Measurements from ENCODE around the gene MEX3B. TPM values are rescaled to one million over a fixed set of nuclear protein-coding genes. Genes with fewer than 3 reads are reported as not detected.

MEX3B gene
- total RNA-seq, 1 donor from 2014 or later, result 18.7 TPM

DNA sequence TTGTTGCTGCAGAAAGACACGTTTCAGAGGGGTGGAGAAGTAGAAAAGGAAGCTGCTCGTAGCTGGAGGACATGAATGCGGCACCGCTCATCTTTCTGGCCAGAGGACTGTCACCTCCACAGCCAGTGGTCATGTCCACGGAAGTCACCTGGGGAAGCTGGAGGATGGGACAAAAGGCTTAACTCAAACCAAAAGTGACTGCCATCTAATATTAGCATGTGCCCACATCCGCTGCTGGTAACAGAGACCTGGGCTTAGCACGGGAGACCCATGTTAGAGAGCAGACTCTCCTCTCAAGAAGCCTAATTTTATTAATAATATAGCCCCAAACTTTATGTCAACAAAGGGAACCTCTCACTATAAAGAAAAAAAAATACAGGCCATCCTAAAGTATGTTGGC is 5.9 kb downstream of the MEX3B start:
- no peak overlapping the region for H3K4me3 ChIP-seq (ENCODE audit: insufficient read depth, low read depth, low read length)
- peaks cover 15% of the 10 kb centered on the region for H3K4me1 Mint-ChIP-seq (ENCODE audit: low read depth, unreplicated experiment)
- no peaks in the 10 kb centered on the region for H3K27me3 ChIP-seq (ENCODE audit: insufficient read depth, low read length)
- DNase-seq (ENCODE audit: low read depth) (no peak), FAIRE-seq (no peak)
- no peaks in the 10 kb centered on the region for H3K9me3 ChIP-seq (ENCODE audit: insufficient read depth, low read depth, low read length)
- no peak overlapping the region for H3K27ac Mint-ChIP-seq (ENCODE audit: unreplicated experiment)
- no peaks in the 10 kb centered on the region for H3K9me3 Mint-ChIP-seq (ENCODE audit: unreplicated experiment)
- no peak overlapping the region for H3K4me3 Mint-ChIP-seq (ENCODE audit: unreplicated experiment)
- H3K9ac ChIP-seq (ENCODE audit: low read length), result no peak overlapping the region
- no peak for TF ChIP-seq EZH2 (IDR thresholded peaks at IDR 0.05; ENCODE audit: insufficient read depth, low read length)
- TF ChIP-seq, protein P1, sequence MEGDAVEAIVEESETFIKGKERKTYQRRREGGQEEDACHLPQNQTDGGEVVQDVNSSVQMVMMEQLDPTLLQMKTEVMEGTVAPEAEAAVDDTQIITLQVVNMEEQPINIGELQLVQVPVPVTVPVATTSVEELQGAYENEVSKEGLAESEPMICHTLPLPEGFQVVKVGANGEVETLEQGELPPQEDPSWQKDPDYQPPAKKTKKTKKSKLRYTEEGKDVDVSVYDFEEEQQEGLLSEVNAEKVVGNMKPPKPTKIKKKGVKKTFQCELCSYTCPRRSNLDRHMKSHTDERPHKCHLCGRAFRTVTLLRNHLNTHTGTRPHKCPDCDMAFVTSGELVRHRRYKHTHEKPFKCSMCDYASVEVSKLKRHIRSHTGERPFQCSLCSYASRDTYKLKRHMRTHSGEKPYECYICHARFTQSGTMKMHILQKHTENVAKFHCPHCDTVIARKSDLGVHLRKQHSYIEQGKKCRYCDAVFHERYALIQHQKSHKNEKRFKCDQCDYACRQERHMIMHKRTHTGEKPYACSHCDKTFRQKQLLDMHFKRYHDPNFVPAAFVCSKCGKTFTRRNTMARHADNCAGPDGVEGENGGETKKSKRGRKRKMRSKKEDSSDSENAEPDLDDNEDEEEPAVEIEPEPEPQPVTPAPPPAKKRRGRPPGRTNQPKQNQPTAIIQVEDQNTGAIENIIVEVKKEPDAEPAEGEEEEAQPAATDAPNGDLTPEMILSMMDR (IDR thresholded peaks at IDR 0.05; ENCODE audit: insufficient read depth, low read depth, low read length), result no peak
- peaks cover 14% of the 10 kb centered on the region for H3K36me3 ChIP-seq (ENCODE audit: insufficient read depth, low read length)
- no peak overlapping the region for H2AFZ ChIP-seq (ENCODE audit: low read depth, low read length)
- no peak overlapping the region for H3K27ac ChIP-seq (ENCODE audit: low read depth, low read length)
- H3K79me2 ChIP-seq (ENCODE audit: insufficient read depth, low read length), result peaks cover 37% of the 10 kb centered on the region
- H3K36me3 Mint-ChIP-seq (ENCODE audit: low read depth, unreplicated experiment), result peaks cover 10% of the 10 kb centered on the region
- peaks cover 14% of the 10 kb centered on the region for H3K4me1 ChIP-seq (ENCODE audit: insufficient read depth, low read length)
- no peak overlapping the region for H3K4me2 ChIP-seq (ENCODE audit: low read length)
- H4K20me1 ChIP-seq (ENCODE audit: insufficient read depth, low read length), result peaks cover 51% of the 10 kb centered on the region
- H3K27me3 Mint-ChIP-seq (ENCODE audit: low read depth, unreplicated experiment), result peaks cover 9% of the 10 kb centered on the region

DNA sequence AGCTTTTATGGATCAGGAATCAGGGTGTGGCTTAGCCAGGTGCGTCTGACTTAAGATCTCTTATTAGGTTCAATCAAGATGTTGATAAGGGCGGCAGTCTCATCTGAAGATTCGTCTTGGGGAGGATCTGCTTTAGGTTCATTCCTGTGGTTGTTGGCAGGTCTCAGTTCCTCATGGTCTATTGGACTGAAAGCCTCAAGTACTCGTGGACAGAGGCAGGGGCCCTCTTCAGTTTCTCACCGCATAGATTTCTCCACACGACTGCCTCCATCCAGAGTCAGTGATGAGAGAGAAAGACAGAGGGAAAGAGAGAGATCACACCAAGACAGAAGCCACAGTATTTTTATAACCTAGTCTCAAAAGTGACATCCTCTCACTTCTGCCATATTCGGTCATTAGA is 9.4 kb downstream of the MEX3B start:
- Histone ChIP-seq H3K36me3 (ENCODE audit: insufficient read depth, low read length) (peaks cover 2% of the 10 kb centered on the region), H3K27me3 (ENCODE audit: insufficient read depth, low read length) (no peaks in the 10 kb centered on the region), H3K79me2 (ENCODE audit: insufficient read depth, low read length) (peaks cover 2% of the 10 kb centered on the region), H2AFZ (ENCODE audit: low read depth, low read length) (no peak overlapping the region), H3K9ac (ENCODE audit: low read length) (no peak overlapping the region), H3K27ac (ENCODE audit: low read depth, low read length) (no peak overlapping the region), H3K4me2 (ENCODE audit: low read length) (no peak overlapping the region), H3K4me1 (ENCODE audit: insufficient read depth, low read length) (no peaks in the 10 kb centered on the region), H3K4me3 (ENCODE audit: insufficient read depth, low read depth, low read length) (no peak overlapping the region), H4K20me1 (ENCODE audit: insufficient read depth, low read length) (peaks cover 21% of the 10 kb centered on the region), H3K9me3 (ENCODE audit: insufficient read depth, low read depth, low read length) (no peaks in the 10 kb centered on the region)
- no peak for DNase-seq (ENCODE audit: low read depth)
- H3K4me3 Mint-ChIP-seq (ENCODE audit: unreplicated experiment), result no peak overlapping the region
- TF ChIP-seq, protein P1 (IDR thresholded peaks at IDR 0.05; ENCODE audit: insufficient read depth, low read depth, low read length), result no peak
- no peak for TF ChIP-seq EZH2 (IDR thresholded peaks at IDR 0.05; ENCODE audit: insufficient read depth, low read length)
- peaks cover 15% of the 10 kb centered on the region for H3K27me3 Mint-ChIP-seq (ENCODE audit: low read depth, unreplicated experiment)
- peaks cover 2% of the 10 kb centered on the region for H3K36me3 Mint-ChIP-seq (ENCODE audit: low read depth, unreplicated experiment)
- FAIRE-seq, result no peak
- H3K27ac Mint-ChIP-seq (ENCODE audit: unreplicated experiment), result no peak overlapping the region
- H3K4me1 Mint-ChIP-seq (ENCODE audit: low read depth, unreplicated experiment), result peaks cover 8% of the 10 kb centered on the region
- peaks cover 3% of the 10 kb centered on the region for H3K9me3 Mint-ChIP-seq (ENCODE audit: unreplicated experiment)

GRCh38 chr15:82031871-82032270 is 13.9 kb downstream of the MEX3B start:
- H4K20me1 ChIP-seq (ENCODE audit: insufficient read depth, low read length), result no peaks in the 10 kb centered on the region
- DNase-seq (ENCODE audit: low read depth) (no peak), FAIRE-seq (no peak)
- peaks cover 3% of the 10 kb centered on the region for H3K9me3 Mint-ChIP-seq (ENCODE audit: unreplicated experiment)
- no peaks in the 10 kb centered on the region for H3K27me3 ChIP-seq (ENCODE audit: insufficient read depth, low read length)
- no peaks in the 10 kb centered on the region for H3K36me3 ChIP-seq (ENCODE audit: insufficient read depth, low read length)
- no peak overlapping the region for H3K9ac ChIP-seq (ENCODE audit: low read length)
- no peak overlapping the region for H3K27ac ChIP-seq (ENCODE audit: low read depth, low read length)
- no peak for TF ChIP-seq EZH2 (IDR thresholded peaks at IDR 0.05; ENCODE audit: insufficient read depth, low read length)
- TF ChIP-seq, protein P1 (IDR thresholded peaks at IDR 0.05; ENCODE audit: insufficient read depth, low read depth, low read length), result no peak
- H3K79me2 ChIP-seq (ENCODE audit: insufficient read depth, low read length), result no peaks in the 10 kb centered on the region
- H3K36me3 Mint-ChIP-seq (ENCODE audit: low read depth, unreplicated experiment), result peaks cover 2% of the 10 kb centered on the region
- H3K4me3 ChIP-seq (ENCODE audit: insufficient read depth, low read depth, low read length), result no peak overlapping the region
- H2AFZ ChIP-seq (ENCODE audit: low read depth, low read length), result no peak overlapping the region
- H3K9me3 ChIP-seq (ENCODE audit: insufficient read depth, low read depth, low read length), result no peaks in the 10 kb centered on the region
- H3K4me1 ChIP-seq (ENCODE audit: insufficient read depth, low read length), result no peaks in the 10 kb centered on the region
- H3K4me1 Mint-ChIP-seq (ENCODE audit: low read depth, unreplicated experiment), result no peaks in the 10 kb centered on the region
- H3K27me3 Mint-ChIP-seq (ENCODE audit: low read depth, unreplicated experiment), result peaks cover 12% of the 10 kb centered on the region
- no peak overlapping the region for H3K4me3 Mint-ChIP-seq (ENCODE audit: unreplicated experiment)
- H3K27ac Mint-ChIP-seq (ENCODE audit: unreplicated experiment), result no peak overlapping the region
- H3K4me2 ChIP-seq (ENCODE audit: low read length), result no peak overlapping the region

Data from astrocyte (in vitro differentiated cells and primary cell).